Karpas-422 (cell line): ENCODE data around the gene DHFR. TPM values are rescaled to one million over a fixed set of nuclear protein-coding genes. Genes with fewer than 3 reads are reported as not detected.

Experiments used
- DNase-seq: peaks from one replicate; pipeline ENCODE4 v3.0.0-alpha.2; 2015
- H2AFZ ChIP-seq: fragments of 200-600 bp; sonication (generic); 2 replicates; pipeline ENCODE4 v1.6.1; 2014; ENCODE audit warnings: antibody characterized with exemption, low read length, mixed read lengths
- H3K27ac ChIP-seq: fragments of 200-600 bp; sonication (generic); 2 replicates; pipeline ENCODE4 v1.5.1; 2014; ENCODE audit warnings: mild to moderate bottlenecking, low read length, moderate library complexity
- H3K27me3 ChIP-seq: fragments of 200-600 bp; sonication (generic); 2 replicates; pipeline ENCODE4 v1.6.1; 2014; ENCODE audit warnings: low read length, mixed read lengths
- H3K36me3 ChIP-seq: fragments of 200-600 bp; sonication (generic); 2 replicates; pipeline ENCODE4 v1.6.1; 2014; ENCODE audit warnings: low read length, mixed read lengths; ENCODE audit not compliant: insufficient read depth
- H3K4me1 ChIP-seq: fragments of 200-600 bp; sonication (generic); 2 replicates; pipeline ENCODE4 v1.6.1; 2014; ENCODE audit warnings: mild to moderate bottlenecking, low read length, mixed read lengths
- H3K4me2 ChIP-seq: fragments of 200-600 bp; sonication (generic); 2 replicates; pipeline ENCODE4 v1.6.1; 2014; ENCODE audit warnings: low read length, low read depth, mild to moderate bottlenecking; ENCODE audit not compliant: poor library complexity, severe bottlenecking
- H3K4me3 ChIP-seq: fragments of 200-600 bp; sonication (generic); 2 replicates; pipeline ENCODE4 v1.5.1; 2014; ENCODE audit warnings: mild to moderate bottlenecking, antibody characterized with exemption, low read length, mixed read lengths
- H3K79me2 ChIP-seq: fragments of 200-600 bp; sonication (generic); 2 replicates; pipeline ENCODE4 v1.6.1; 2014; ENCODE audit warnings: mild to moderate bottlenecking, low read length, mixed read lengths
- H3K9ac ChIP-seq: fragments of 200-600 bp; sonication (generic); 2 replicates; pipeline ENCODE4 v1.6.0; 2014; ENCODE audit warnings: low read length
- H3K9me2 ChIP-seq: fragments of 200-600 bp; sonication (generic), shearing (Covaris generic); replicated peaks from 2 replicates; pipeline ENCODE4 v1.6.0; 2014; ENCODE audit warnings: mild to moderate bottlenecking, low read length, moderate library complexity; ENCODE audit not compliant: insufficient read depth
- H3K9me3 ChIP-seq: fragments of 300-700, 200-600 bp; sonication (generic); 2 replicates; pipeline ENCODE4 v1.6.1; 2014; ENCODE audit warnings: low read length, mixed read lengths
- H4K20me1 ChIP-seq: fragments of 200-600 bp; sonication (generic); 2 replicates; pipeline ENCODE4 v1.6.1; 2014; ENCODE audit warnings: mild to moderate bottlenecking, antibody characterized with exemption, low read length, low read depth; ENCODE audit not compliant: insufficient read depth
- total RNA-seq: library from RNA; depleted of rRNA; stranded (reverse); fragments of >200 nt; shearing (Covaris generic); gene quantifications from 2 replicates; pipeline ENCODE4 v1.2.3, GENCODE V29; 2014; ENCODE audit warnings: low replicate concordance

Gene DHFR
- total RNA-seq, 1 experiment from 2014 or later: 76.1 TPM

GRCh38 chr5:80653502-80653901, 1.3 kb downstream of the DHFR start:
- H3K27me3 ChIP-seq: no peaks in the 10 kb centered on the region
- H2AFZ ChIP-seq: no peak overlapping the region
- H3K9ac ChIP-seq: peak overlapping the region; percentile 97
- DNase-seq: no peak
- H3K9me2 ChIP-seq: no peaks in the 10 kb centered on the region
- peaks cover 45% of the 10 kb centered on the region for H3K36me3 ChIP-seq
- H3K27ac ChIP-seq: peak overlapping the region; percentile 74
- peak overlapping the region; percentile 95 for H3K4me3 ChIP-seq
- H3K4me2 ChIP-seq: peak overlapping the region; percentile 99
- H3K9me3 ChIP-seq: no peaks in the 10 kb centered on the region
- peaks cover 26% of the 10 kb centered on the region for H3K4me1 ChIP-seq
- H3K79me2 ChIP-seq: peaks cover 52% of the 10 kb centered on the region
- H4K20me1 ChIP-seq: peaks cover 13% of the 10 kb centered on the region

DNA sequence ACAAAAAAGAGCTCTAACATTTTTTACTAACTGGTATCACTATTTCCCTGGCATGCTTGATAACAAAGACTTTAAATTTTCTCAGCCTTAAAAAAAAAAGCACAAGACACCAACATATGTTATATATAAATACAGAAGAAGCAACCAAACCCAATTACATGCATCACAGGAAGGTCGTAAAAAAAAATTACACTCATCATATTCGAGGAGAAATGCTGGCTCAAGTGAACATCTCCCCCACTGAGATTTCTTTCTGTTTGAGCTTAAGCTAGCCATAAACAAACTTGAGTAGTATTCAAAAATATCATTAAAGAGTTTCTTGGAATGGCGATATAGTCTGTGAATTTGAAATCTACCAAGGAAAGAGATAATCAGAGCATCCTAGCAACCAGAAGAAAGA, 7.9 kb downstream of the DHFR start:
- H3K4me3 ChIP-seq: no peak overlapping the region
- no peaks in the 10 kb centered on the region for H4K20me1 ChIP-seq
- no peaks in the 10 kb centered on the region for H3K27me3 ChIP-seq
- DNase-seq: no peak
- H3K9ac ChIP-seq: no peak overlapping the region
- peaks cover 39% of the 10 kb centered on the region for H3K79me2 ChIP-seq
- no peak overlapping the region for H3K4me2 ChIP-seq
- no peaks in the 10 kb centered on the region for H3K9me3 ChIP-seq
- no peaks in the 10 kb centered on the region for H3K4me1 ChIP-seq
- no peak overlapping the region for H3K27ac ChIP-seq
- H3K9me2 ChIP-seq: no peaks in the 10 kb centered on the region
- peaks cover 62% of the 10 kb centered on the region for H3K36me3 ChIP-seq
- H2AFZ ChIP-seq: no peak overlapping the region

- Histone ChIP-seq H3K79me2 (peaks cover 52% of the 10 kb centered on the region), H3K4me2 (no peak overlapping the region), H3K36me3 (peaks cover 79% of the 10 kb centered on the region), H4K20me1 (no peaks in the 10 kb centered on the region), H3K4me3 (no peak overlapping the region), H3K9me2 (no peaks in the 10 kb centered on the region), H3K27ac (no peak overlapping the region), H2AFZ (no peak overlapping the region), H3K4me1 (no peaks in the 10 kb centered on the region), H3K9ac (no peak overlapping the region), H3K27me3 (no peaks in the 10 kb centered on the region), H3K9me3 (no peaks in the 10 kb centered on the region)
- no peak for DNase-seq
Observed at GRCh38 chr5:80644900-80645299, 9.9 kb downstream of the DHFR start.

- no peak overlapping the region for H3K27ac ChIP-seq
- no peak overlapping the region for H3K9ac ChIP-seq
- H3K27me3 ChIP-seq: no peaks in the 10 kb centered on the region
- no peaks in the 10 kb centered on the region for H3K4me1 ChIP-seq
- H3K9me2 ChIP-seq: no peaks in the 10 kb centered on the region
- H3K4me3 ChIP-seq: no peak overlapping the region
- H3K79me2 ChIP-seq: peaks cover 47% of the 10 kb centered on the region
- peaks cover 79% of the 10 kb centered on the region for H3K36me3 ChIP-seq
- DNase-seq: no peak
- H2AFZ ChIP-seq: no peak overlapping the region
- H3K4me2 ChIP-seq: no peak overlapping the region
- no peaks in the 10 kb centered on the region for H4K20me1 ChIP-seq
- H3K9me3 ChIP-seq: no peaks in the 10 kb centered on the region
Observed at GRCh38 chr5:80641353-80641752, 13.4 kb downstream of the DHFR start.

GRCh38 chr5:80634193-80634592, 20.6 kb downstream of the DHFR start:
- H3K4me2 ChIP-seq: no peak overlapping the region
- no peaks in the 10 kb centered on the region for H3K9me2 ChIP-seq
- H4K20me1 ChIP-seq: no peaks in the 10 kb centered on the region
- H2AFZ ChIP-seq: no peak overlapping the region
- no peak overlapping the region for H3K9ac ChIP-seq
- DNase-seq: no peak
- peaks cover 75% of the 10 kb centered on the region for H3K36me3 ChIP-seq
- peaks cover 14% of the 10 kb centered on the region for H3K79me2 ChIP-seq
- H3K4me3 ChIP-seq: no peak overlapping the region
- no peaks in the 10 kb centered on the region for H3K9me3 ChIP-seq
- H3K27me3 ChIP-seq: no peaks in the 10 kb centered on the region
- no peak overlapping the region for H3K27ac ChIP-seq
- H3K4me1 ChIP-seq: peaks cover 8% of the 10 kb centered on the region

- no peak for DNase-seq
- Histone ChIP-seq H3K9ac (no peak overlapping the region), H3K4me1 (peaks cover 8% of the 10 kb centered on the region), H3K27me3 (no peaks in the 10 kb centered on the region), H3K9me3 (no peaks in the 10 kb centered on the region), H4K20me1 (no peaks in the 10 kb centered on the region), H3K4me3 (no peak overlapping the region), H3K9me2 (no peaks in the 10 kb centered on the region), H3K27ac (no peak overlapping the region), H3K4me2 (no peak overlapping the region), H2AFZ (no peak overlapping the region), H3K79me2 (peaks cover 11% of the 10 kb centered on the region; the same call in 1 of the 2 replicates), H3K36me3 (peaks cover 63% of the 10 kb centered on the region)
Observed at GRCh38 chr5:80632700-80633099, 22.1 kb downstream of the DHFR start.

DNA sequence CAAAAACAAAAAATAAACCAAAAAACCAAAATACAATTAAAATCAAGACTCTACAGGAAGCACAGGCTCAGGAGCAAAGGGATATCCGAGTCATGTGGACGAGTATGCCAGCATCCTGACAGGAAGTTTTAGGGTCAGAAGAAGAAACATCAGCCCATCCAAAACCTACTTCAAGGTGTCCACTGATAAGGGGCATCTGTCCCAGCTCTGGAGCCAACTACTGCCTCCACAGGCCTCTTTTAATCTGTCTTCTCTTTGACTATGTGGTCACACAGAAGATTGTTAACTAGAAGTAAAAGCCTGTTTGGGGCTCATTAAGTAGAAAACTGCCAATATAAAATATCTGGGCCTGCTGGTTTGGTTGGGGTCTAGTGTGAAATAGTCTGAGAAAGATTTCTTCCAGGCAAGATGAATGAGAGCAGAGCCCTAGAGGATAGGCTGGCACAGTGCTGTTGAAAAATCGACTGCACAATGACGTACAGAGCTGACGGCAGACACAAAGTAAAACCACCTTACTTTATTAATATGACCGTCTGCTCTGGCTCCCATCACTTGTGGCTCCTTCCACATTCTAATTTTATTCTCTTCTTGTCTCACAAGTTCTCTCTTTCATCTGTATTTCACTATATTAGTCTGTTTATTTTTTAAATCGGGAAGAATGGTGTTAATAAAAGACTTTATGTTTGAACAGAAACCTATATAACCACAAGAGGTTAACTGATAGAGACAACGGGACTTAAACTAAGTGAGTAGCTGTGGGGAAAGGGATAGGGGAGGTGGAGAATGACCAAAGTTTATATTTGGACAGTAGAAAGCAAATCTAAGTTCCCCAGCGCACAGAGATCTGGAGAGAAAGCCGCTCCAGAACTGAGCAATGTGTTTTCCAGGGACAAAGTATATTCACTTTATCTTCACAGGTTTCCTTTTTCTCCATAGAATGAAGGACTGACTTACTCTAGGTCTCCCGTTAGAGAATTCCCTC, 23.2 kb downstream of the DHFR start:
- Histone ChIP-seq H3K4me1 (peaks cover 8% of the 10 kb centered on the region), H3K79me2 (0 out of 2 replicates have a peak, but pooled peaks cover 9% of the 10 kb centered on the region), H3K4me3 (no peak overlapping the region), H3K9me2 (no peaks in the 10 kb centered on the region), H3K4me2 (no peak overlapping the region), H3K9me3 (no peaks in the 10 kb centered on the region), H4K20me1 (no peaks in the 10 kb centered on the region), H3K36me3 (peaks cover 55% of the 10 kb centered on the region), H2AFZ (no peak overlapping the region), H3K9ac (no peak overlapping the region), H3K27me3 (no peaks in the 10 kb centered on the region), H3K27ac (no peak overlapping the region)
- DNase-seq: no peak

DNA sequence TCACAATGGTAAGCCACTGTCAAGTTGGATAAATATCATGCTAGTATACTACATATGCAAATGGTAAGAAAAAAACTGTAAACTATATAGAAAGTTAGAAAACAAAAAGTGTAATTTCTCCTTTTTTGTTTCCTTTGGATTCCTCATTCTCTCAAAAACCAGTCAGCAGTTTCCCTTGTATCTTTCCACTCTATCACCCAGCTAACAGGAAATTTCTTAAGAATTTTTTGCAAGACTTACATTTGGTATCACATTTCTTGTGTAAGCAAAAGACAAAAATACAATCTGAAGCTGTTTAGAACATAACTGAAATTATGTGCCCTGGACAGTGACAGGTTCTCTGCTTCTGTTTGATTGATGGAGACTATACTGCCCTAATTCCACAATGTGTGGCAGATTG, 25.5 kb downstream of the DHFR start:
- no peak overlapping the region for H3K4me2 ChIP-seq

More for the DNA sequence above, 25.5 kb downstream of the DHFR start:
- H3K27me3 ChIP-seq: no peaks in the 10 kb centered on the region
- H3K79me2 ChIP-seq: 0 out of 2 replicates have a peak, but pooled peaks cover 7% of the 10 kb centered on the region
- H3K4me1 ChIP-seq: peaks cover 8% of the 10 kb centered on the region
- no peaks in the 10 kb centered on the region for H3K9me3 ChIP-seq
- H3K9ac ChIP-seq: no peak overlapping the region
- no peak overlapping the region for H3K4me3 ChIP-seq
- DNase-seq: no peak
- H3K27ac ChIP-seq: peak overlapping the region; percentile 2; the same call in 1 of the 2 replicates
- peaks cover 42% of the 10 kb centered on the region for H3K36me3 ChIP-seq
- no peaks in the 10 kb centered on the region for H3K9me2 ChIP-seq
- H2AFZ ChIP-seq: no peak overlapping the region
- H4K20me1 ChIP-seq: no peaks in the 10 kb centered on the region
